ENCODE results near the gene EXOC3L4. TPM values are rescaled to one million over a fixed set of nuclear protein-coding genes. Genes with fewer than 3 reads are reported as not detected.
A peak's percentile ranks its signal among the peaks of the same experiment; 100 is the strongest.

The EXOC3L4 gene
- total and polyA plus RNA-seq, 9 donors: 0.33 to 1.2 (median 0.85) TPM; not detected in 3

DNA sequence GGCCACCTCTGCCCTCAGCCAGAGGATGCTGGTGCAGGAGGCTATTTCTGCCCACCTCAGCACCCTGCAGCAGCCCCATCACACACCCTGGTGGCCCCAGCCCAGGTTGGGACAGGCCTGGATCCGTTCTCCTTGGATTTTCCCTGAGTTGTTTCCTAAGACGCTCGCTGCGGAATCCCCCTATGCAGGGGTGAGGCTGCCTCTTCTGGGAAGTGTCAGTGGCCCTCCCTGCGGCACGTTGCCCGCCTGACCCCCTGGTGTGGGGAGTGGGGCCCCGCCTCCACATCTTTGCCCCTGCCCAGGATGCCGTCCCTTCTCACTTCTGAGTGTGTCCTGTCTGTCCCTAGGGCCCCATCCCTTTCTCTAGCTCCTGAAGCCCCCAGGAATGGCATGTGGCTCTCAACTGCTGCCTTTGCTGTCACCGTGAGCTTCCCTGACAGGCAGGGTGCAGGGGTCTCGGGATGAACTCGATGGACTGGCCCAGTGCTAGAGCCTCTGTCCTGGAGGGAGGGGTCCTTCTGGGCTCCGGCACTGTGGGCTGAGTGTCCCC is 594 bp upstream of the EXOC3L4 start:
- H3K4me3 ChIP-seq: no peak overlapping the region
- H3K27me3 ChIP-seq: no peaks in the 10 kb centered on the region
- H3K9me3 ChIP-seq: no peaks in the 10 kb centered on the region
- H3K27ac ChIP-seq: peak overlapping the region in 1 of 2 donors; percentile 18
- no peaks in the 10 kb centered on the region for H3K36me3 ChIP-seq
- intact Hi-C loops (cut with DNase I): no loop called here
- no peak for DNase-seq
- WGBS, 3 donors: 76 to 84% (median 78%) methylated on average over 13 of the region's 13 CpGs
- TF ChIP-seq EP300 (IDR thresholded peaks at IDR 0.05) (no peak), POLR2A (IDR thresholded peaks at IDR 0.05) (no peak)
- TF ChIP-seq, protein P1, sequence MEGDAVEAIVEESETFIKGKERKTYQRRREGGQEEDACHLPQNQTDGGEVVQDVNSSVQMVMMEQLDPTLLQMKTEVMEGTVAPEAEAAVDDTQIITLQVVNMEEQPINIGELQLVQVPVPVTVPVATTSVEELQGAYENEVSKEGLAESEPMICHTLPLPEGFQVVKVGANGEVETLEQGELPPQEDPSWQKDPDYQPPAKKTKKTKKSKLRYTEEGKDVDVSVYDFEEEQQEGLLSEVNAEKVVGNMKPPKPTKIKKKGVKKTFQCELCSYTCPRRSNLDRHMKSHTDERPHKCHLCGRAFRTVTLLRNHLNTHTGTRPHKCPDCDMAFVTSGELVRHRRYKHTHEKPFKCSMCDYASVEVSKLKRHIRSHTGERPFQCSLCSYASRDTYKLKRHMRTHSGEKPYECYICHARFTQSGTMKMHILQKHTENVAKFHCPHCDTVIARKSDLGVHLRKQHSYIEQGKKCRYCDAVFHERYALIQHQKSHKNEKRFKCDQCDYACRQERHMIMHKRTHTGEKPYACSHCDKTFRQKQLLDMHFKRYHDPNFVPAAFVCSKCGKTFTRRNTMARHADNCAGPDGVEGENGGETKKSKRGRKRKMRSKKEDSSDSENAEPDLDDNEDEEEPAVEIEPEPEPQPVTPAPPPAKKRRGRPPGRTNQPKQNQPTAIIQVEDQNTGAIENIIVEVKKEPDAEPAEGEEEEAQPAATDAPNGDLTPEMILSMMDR (IDR thresholded peaks at IDR 0.05): no peak
- H3K4me1 ChIP-seq (ENCODE audit: insufficient read depth): peaks cover 10% of the 10 kb centered on the region

- peaks cover 10% of the 10 kb centered on the region for H3K4me1 ChIP-seq (ENCODE audit: insufficient read depth)
- H3K27ac ChIP-seq: no peak overlapping the region
- intact Hi-C loops (cut with DNase I): no loop called here
- no peak overlapping the region for H3K4me3 ChIP-seq
- 87 to 90% (median 89%) methylated on average over 11 of the region's 11 CpGs for WGBS, 3 donors
- TF ChIP-seq POLR2A (IDR thresholded peaks at IDR 0.05) (no peak), EP300 (IDR thresholded peaks at IDR 0.05) (no peak)
- TF ChIP-seq, protein P1 (IDR thresholded peaks at IDR 0.05): no peak
- H3K27me3 ChIP-seq: no peaks in the 10 kb centered on the region
- no peak for DNase-seq
- no peaks in the 10 kb centered on the region for H3K9me3 ChIP-seq
- H3K36me3 ChIP-seq: no peaks in the 10 kb centered on the region
These were observed 769 bp downstream of the EXOC3L4 start for GRCh38 chr14:103095210-103095778.

DNA sequence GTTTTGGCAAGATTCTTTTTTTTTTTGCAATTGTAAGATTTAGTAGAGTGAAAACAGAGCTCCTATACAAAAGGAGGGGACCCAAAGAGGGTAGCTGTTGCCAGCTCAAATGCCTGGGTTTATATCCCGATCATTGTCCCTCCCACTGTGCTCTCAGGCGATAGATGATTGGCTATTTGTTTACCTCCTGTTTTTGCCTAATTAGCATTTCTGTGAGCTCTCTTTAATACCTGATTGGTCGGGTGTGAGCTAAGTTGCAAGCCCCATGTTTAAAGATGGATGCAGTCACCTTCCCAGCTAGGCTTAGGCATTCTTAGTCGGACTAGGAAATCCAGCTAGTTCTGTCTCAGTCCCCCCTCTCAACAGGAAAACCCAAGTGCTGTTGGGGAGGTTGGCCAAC is 1.9 kb downstream of the EXOC3L4 start:
- Histone ChIP-seq H3K4me1 (ENCODE audit: insufficient read depth) (peaks cover 5% of the 10 kb centered on the region), H3K27me3 (no peaks in the 10 kb centered on the region), H3K4me3 (no peak overlapping the region), H3K9me3 (no peaks in the 10 kb centered on the region), H3K36me3 (no peaks in the 10 kb centered on the region), H3K27ac (no peak overlapping the region)
- intact Hi-C loops (cut with DNase I): no loop called here
- WGBS, 3 donors: 79 to 83% (median 80%) methylated on average over 4 of the region's 4 CpGs
- no peak for TF ChIP-seq POLR2A (IDR thresholded peaks at IDR 0.05)
- TF ChIP-seq, protein P1 (IDR thresholded peaks at IDR 0.05): no peak
- no peak for TF ChIP-seq EP300 (IDR thresholded peaks at IDR 0.05)
- DNase-seq: no peak

DNA sequence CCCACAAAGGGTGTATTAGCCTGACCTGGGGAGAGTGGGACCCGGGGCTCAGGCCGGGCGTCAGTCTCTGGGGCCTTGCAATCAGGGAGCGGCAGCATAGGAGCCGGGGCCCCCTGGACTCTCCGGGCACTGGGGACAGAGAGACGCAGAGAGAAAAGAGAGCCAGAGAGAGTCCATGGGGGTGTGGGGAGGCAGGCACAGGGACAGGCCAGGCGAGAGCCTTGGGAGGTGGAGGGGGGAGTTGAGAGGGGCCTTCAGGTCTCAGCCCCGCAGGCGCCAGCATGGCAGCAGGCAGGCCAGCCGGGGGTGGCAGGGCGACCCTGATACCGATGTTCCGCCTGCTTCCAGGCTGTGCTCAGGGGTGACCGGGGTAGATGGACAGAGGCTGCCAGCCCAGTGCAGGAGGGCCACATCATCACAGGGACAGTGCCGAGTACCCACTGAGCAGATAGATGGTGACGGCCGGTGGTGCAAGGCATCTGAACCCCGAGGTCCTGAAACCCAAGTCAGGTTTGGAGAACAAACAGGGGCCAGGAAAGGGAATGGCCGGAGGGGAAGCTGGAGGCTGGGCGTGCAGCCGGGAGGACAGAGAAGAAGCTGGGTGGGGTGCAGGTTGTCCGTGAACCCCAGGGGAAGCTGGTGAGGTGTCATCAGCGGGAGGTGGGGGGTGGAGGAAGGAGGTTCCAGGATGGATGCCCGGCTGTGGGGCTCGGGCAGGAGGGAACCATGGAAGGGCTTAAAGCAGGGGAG is 2.9 kb downstream of the EXOC3L4 start:
- no peaks in the 10 kb centered on the region for H3K9me3 ChIP-seq
- intact Hi-C loops (cut with DNase I): no loop called here
- no peaks in the 10 kb centered on the region for H3K36me3 ChIP-seq
- WGBS, 3 donors: 88 to 90% (median 88%) methylated on average over 26 of the region's 26 CpGs
- H3K4me3 ChIP-seq: no peak overlapping the region
- H3K4me1 ChIP-seq (ENCODE audit: insufficient read depth): peaks cover 5% of the 10 kb centered on the region
- H3K27me3 ChIP-seq: no peaks in the 10 kb centered on the region
- TF ChIP-seq, protein P1 (IDR thresholded peaks at IDR 0.05): no peak
- TF ChIP-seq EP300 (IDR thresholded peaks at IDR 0.05) (no peak), POLR2A (IDR thresholded peaks at IDR 0.05) (no peak)
- H3K27ac ChIP-seq: no peak overlapping the region
- no peak for DNase-seq

All from ovary (tissue), 9 donors.